Mammary epithelial cell (primary cell): Measurements from ENCODE around the gene DHCR7.

Source experiments
- EZH2 ChIP-seq: IDR thresholded peaks from 2 replicates; pipeline ENCODE4 v1.6.1; 2012; ENCODE audit warnings: low read length, inconsistent platforms, borderline replicate concordance
- TF ChIP-seq, protein P1 (sequence below), 2 donors: IDR thresholded peaks in 1 of 2; conservative IDR thresholded peaks in 1 of 2; 2 replicates each; pipeline ENCODE4 v1.5.1; 2011 to 2012; ENCODE audit warnings: inconsistent platforms in 2 of 2, low read length in 2 of 2, mild to moderate bottlenecking in 2 of 2, control low read depth in 1 of 2, low read depth in 1 of 2; ENCODE audit not compliant: insufficient read depth in 1 of 2; ENCODE audit errors: extremely low read depth in 1 of 2

DNA sequence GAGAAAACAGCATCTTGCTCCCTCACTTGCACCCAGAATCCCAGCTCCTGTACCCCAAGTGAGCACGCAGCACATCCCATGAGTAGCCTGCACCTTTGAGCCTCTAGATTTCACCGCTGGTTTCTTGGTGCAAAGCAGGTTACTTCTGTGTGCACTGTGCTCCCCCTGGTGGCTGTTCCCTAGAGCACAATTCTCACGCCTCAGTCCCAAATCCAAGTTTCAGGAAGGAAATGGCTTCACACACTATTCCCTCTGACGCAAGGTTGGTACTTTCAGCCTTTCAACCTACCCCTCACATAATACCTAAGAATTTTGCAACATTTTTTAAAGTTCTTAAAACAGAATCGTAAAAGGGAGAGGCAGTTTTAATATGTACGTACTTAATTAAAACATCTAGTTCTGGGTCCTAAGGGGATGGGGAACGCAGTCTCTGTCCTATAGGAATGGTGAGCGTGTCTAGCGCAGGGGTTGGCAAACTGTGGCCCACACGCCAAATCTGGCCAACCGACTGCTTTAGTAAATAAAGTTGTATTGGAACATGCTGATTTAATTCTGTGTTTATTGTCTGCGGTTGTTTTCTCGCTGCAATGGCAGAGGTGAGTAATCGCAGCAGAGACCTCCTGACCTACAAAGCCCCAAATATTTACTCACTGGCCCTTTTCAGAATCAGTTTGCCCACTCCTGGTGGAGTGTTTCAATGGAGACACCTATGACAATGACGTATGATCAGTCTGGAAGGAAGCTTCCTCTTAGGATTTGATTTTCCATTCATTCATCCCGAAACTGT lies 27.5 kb downstream of the DHCR7 start:
- TF ChIP-seq, protein P1, sequence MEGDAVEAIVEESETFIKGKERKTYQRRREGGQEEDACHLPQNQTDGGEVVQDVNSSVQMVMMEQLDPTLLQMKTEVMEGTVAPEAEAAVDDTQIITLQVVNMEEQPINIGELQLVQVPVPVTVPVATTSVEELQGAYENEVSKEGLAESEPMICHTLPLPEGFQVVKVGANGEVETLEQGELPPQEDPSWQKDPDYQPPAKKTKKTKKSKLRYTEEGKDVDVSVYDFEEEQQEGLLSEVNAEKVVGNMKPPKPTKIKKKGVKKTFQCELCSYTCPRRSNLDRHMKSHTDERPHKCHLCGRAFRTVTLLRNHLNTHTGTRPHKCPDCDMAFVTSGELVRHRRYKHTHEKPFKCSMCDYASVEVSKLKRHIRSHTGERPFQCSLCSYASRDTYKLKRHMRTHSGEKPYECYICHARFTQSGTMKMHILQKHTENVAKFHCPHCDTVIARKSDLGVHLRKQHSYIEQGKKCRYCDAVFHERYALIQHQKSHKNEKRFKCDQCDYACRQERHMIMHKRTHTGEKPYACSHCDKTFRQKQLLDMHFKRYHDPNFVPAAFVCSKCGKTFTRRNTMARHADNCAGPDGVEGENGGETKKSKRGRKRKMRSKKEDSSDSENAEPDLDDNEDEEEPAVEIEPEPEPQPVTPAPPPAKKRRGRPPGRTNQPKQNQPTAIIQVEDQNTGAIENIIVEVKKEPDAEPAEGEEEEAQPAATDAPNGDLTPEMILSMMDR (conservative IDR thresholded peaks at IDR 0.05 in 1 of 2, IDR thresholded peaks at IDR 0.05 in 1 of 2; ENCODE audit: extremely low read depth in 1 of 2, insufficient read depth in 1 of 2, low read depth in 1 of 2, low read length in 2 of 2) = peak; percentile 76 to 83
- no peak for TF ChIP-seq EZH2
